Tibial nerve (tissue), 4 donors: Measurements from ENCODE around the gene CDKN2B. TPM values are rescaled to one million over a fixed set of nuclear protein-coding genes. Genes with fewer than 3 reads are reported as not detected.

Experiments used
- DNase-seq, 2 donors: peaks; one replicate each; pipeline ENCODE4 v3.0.0-alpha.2; 2019; ENCODE audit warnings: low spot score in 2 of 2
- H3K27ac ChIP-seq, 4 donors: fragments of 200-600 bp; sonication (generic) in 3 of 4; one replicate each; pipeline ENCODE4 v1.5.1; 2017 to 2019; ENCODE audit warnings: mild to moderate bottlenecking in 1 of 4
- H3K27me3 ChIP-seq, 2 donors: fragments of 200-600 bp; sonication (generic) in 1 of 2; one replicate each; pipeline versions ENCODE4 v1.5.1 to v1.6.0; 2017 to 2019
- H3K36me3 ChIP-seq, 3 donors: fragments of 200-600 bp; sonication (generic); one replicate each; pipeline ENCODE4 v1.5.1; 2018 to 2019
- H3K4me1 ChIP-seq, 4 donors: fragments of 200-600 bp; sonication (generic) in 3 of 4; one replicate each; pipeline ENCODE4 v1.5.1; 2017 to 2019
- H3K4me3 ChIP-seq, 4 donors: fragments of 200-600 bp; sonication (generic) in 3 of 4; one replicate each; pipeline ENCODE4 v1.5.1; 2017 to 2019; ENCODE audit warnings: mild to moderate bottlenecking in 1 of 4, moderate library complexity in 1 of 4
- H3K9me3 ChIP-seq, 4 donors: fragments of 200-600 bp; sonication (generic) in 3 of 4; one replicate each; pipeline ENCODE4 v1.5.1; 2017 to 2019
- EP300 ChIP-seq, 2 donors: sonication (generic); formaldehyde crosslinking; IDR thresholded peaks; one replicate each; pipeline ENCODE4 v1.6.1; 2017; ENCODE audit warnings: antibody characterized with exemption in 2 of 2, mild to moderate bottlenecking in 1 of 2
- POLR2A ChIP-seq, 2 donors: fragments of 450-650 bp; IDR thresholded peaks; one replicate each; pipeline ENCODE4 v1.6.1; 2017; ENCODE audit warnings: antibody characterized with exemption in 2 of 2, mild to moderate bottlenecking in 2 of 2, moderate library complexity in 2 of 2
- WGBS, 2 donors: methylation state at CpG; one replicate each; pipeline ENCODE4 v1.1.5; 2018; 5-methylcytosine and 5-hydroxymethylcytosine counted together
- total RNA-seq, 4 donors: library from RNA; depleted of rRNA; stranded (reverse); fragments of >200 nt; gene quantifications; one replicate each; pipeline ENCODE4 v1.1.0, GENCODE V29; 2016
- TF ChIP-seq, protein P1 (sequence below), 5 experiments: fragments of 200-600 bp in 3 of 5; fragments of 450-650 bp in 2 of 5; sonication (generic) in 3 of 5; IDR thresholded peaks; one replicate each; pipeline ENCODE4 v1.5.1; 2016 to 2019; ENCODE audit warnings: antibody characterized with exemption in 5 of 5, mild to moderate bottlenecking in 3 of 5, moderate library complexity in 2 of 5

Gene CDKN2B
- total RNA-seq, 4 donors from 2014 or later: 18.2 to 33.1 (median 27.6) TPM

- TF ChIP-seq EP300 (IDR thresholded peaks at IDR 0.05) (no peak), POLR2A (IDR thresholded peaks at IDR 0.05) (no peak)
- TF ChIP-seq, protein P1, sequence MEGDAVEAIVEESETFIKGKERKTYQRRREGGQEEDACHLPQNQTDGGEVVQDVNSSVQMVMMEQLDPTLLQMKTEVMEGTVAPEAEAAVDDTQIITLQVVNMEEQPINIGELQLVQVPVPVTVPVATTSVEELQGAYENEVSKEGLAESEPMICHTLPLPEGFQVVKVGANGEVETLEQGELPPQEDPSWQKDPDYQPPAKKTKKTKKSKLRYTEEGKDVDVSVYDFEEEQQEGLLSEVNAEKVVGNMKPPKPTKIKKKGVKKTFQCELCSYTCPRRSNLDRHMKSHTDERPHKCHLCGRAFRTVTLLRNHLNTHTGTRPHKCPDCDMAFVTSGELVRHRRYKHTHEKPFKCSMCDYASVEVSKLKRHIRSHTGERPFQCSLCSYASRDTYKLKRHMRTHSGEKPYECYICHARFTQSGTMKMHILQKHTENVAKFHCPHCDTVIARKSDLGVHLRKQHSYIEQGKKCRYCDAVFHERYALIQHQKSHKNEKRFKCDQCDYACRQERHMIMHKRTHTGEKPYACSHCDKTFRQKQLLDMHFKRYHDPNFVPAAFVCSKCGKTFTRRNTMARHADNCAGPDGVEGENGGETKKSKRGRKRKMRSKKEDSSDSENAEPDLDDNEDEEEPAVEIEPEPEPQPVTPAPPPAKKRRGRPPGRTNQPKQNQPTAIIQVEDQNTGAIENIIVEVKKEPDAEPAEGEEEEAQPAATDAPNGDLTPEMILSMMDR (IDR thresholded peaks at IDR 0.05): no peak
These were observed 26.5 kb upstream of the CDKN2B start for GRCh38 chr9:22035591-22036011.

GRCh38 chr9:22033012-22033630, 24.0 kb upstream of the CDKN2B start:
- no peak for DNase-seq
- WGBS, 2 donors: 71 to 94% methylated on average over 8 of the region's 8 CpGs
- no peaks in the 10 kb centered on the region for H3K9me3 ChIP-seq

More at GRCh38 chr9:22035591-22036011, 26.5 kb upstream of the CDKN2B start:
- Histone ChIP-seq H3K4me1 (peaks cover 0 to 23% (median 6%) of the 10 kb centered on the region in 4 donors), H3K9me3 (no peaks in the 10 kb centered on the region), H3K27ac (no peak overlapping the region), H3K36me3 (no peaks in the 10 kb centered on the region), H3K4me3 (no peak overlapping the region), H3K27me3 (no peaks in the 10 kb centered on the region)
- no peak for DNase-seq
- 67 to 80% methylated on average over 2 of the region's 2 CpGs for WGBS, 2 donors

GRCh38 chr9:22031655-22032411, 22.7 kb upstream of the CDKN2B start:
- Histone ChIP-seq H3K27ac (no peak overlapping the region), H3K4me1 (no peaks in the 10 kb centered on the region), H3K27me3 (no peaks in the 10 kb centered on the region), H3K36me3 (no peaks in the 10 kb centered on the region), H3K4me3 (no peak overlapping the region), H3K9me3 (no peaks in the 10 kb centered on the region)
- TF ChIP-seq, protein P1 (IDR thresholded peaks at IDR 0.05): no peak
- WGBS, 2 donors: 80 to 82% methylated on average over 4 of the region's 4 CpGs
- DNase-seq: no peak

More at GRCh38 chr9:22033012-22033630, 24.0 kb upstream of the CDKN2B start:
- Histone ChIP-seq H3K4me1 (peaks cover 0 to 11% (median under 1%) of the 10 kb centered on the region in 4 donors), H3K36me3 (no peaks in the 10 kb centered on the region), H3K27me3 (no peaks in the 10 kb centered on the region), H3K4me3 (no peak overlapping the region), H3K27ac (no peak overlapping the region)
- TF ChIP-seq POLR2A (IDR thresholded peaks at IDR 0.05) (no peak), EP300 (IDR thresholded peaks at IDR 0.05) (no peak)
- TF ChIP-seq, protein P1 (IDR thresholded peaks at IDR 0.05): no peak

GRCh38 chr9:22030101-22030598, 21.0 kb upstream of the CDKN2B start:
- Histone ChIP-seq H3K27me3 (no peaks in the 10 kb centered on the region), H3K36me3 (no peaks in the 10 kb centered on the region), H3K4me1 (no peaks in the 10 kb centered on the region), H3K9me3 (no peaks in the 10 kb centered on the region), H3K4me3 (no peak overlapping the region), H3K27ac (no peak overlapping the region)
- WGBS, 2 donors: 33% methylated on average over 1 of the region's 1 CpG
- TF ChIP-seq, protein P1 (IDR thresholded peaks at IDR 0.05): no peak
- TF ChIP-seq POLR2A (IDR thresholded peaks at IDR 0.05) (no peak), EP300 (IDR thresholded peaks at IDR 0.05) (peak in 1 of 2 donors; percentile 72)
- no peak for DNase-seq

DNA sequence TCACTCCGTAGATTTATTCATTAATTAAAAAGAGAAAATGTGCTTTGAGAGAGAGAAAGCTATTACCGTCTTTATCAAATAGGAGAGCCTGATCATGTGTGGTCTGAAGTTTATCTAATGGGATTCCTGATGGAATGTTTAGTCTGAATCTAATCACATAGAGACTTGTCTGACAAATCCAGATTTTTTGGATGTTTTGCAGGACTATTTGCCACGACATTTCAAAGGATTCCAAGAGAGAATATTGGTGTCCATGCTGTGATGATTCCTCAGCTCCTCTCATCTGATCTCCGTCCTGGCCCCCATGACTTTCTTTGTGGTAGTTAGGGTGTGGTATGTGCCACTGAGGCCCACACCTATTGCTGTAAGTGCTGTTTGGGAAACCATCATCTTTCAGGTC, 20.1 kb upstream of the CDKN2B start:
- 78 to 82% methylated on average over 4 of the region's 4 CpGs for WGBS, 2 donors
- H3K4me1 ChIP-seq: no peaks in the 10 kb centered on the region
- no peaks in the 10 kb centered on the region for H3K27me3 ChIP-seq
- no peak overlapping the region for H3K4me3 ChIP-seq
- no peak overlapping the region for H3K27ac ChIP-seq
- H3K9me3 ChIP-seq: no peaks in the 10 kb centered on the region
- DNase-seq: no peak
- H3K36me3 ChIP-seq: no peaks in the 10 kb centered on the region
- no peak for TF ChIP-seq POLR2A (IDR thresholded peaks at IDR 0.05)
- TF ChIP-seq, protein P1 (IDR thresholded peaks at IDR 0.05): no peak
- TF ChIP-seq EP300 (IDR thresholded peaks at IDR 0.05): no peak
